Suppressor macrophage treated with lipopolysaccharide for 4 hours (primary cell): ENCODE results near the gene ETV6.

Experiments used
- DNase-seq: peaks from one replicate; pipeline ENCODE4 v3.0.0-alpha.2; 2020

The ETV6 gene

GRCh38 chr12:11786638-11787365 is 137.3 kb downstream of the ETV6 start:
- DNase-seq: peak; percentile 43

GRCh38 chr12:11787437-11787836 is 138.0 kb downstream of the ETV6 start:
- DNase-seq: no peak

- DNase-seq: no peak
Measured at GRCh38 chr12:11787933-11788849, 138.7 kb downstream of the ETV6 start.

- no peak for DNase-seq
Measured at GRCh38 chr12:11793921-11794710, 144.6 kb downstream of the ETV6 start.

- DNase-seq: no peak
Measured at GRCh38 chr12:11794751-11795150, 145.3 kb downstream of the ETV6 start.

GRCh38 chr12:11795192-11795912 is 145.9 kb downstream of the ETV6 start:
- no peak for DNase-seq

- no peak for DNase-seq
Measured at GRCh38 chr12:11795913-11796459, 146.5 kb downstream of the ETV6 start.

GRCh38 chr12:11797317-11797913 is 147.9 kb downstream of the ETV6 start:
- DNase-seq: peak; percentile 72

- DNase-seq: no peak
Measured at GRCh38 chr12:11798006-11798708, 148.7 kb downstream of the ETV6 start.

- no peak for DNase-seq
Measured at GRCh38 chr12:11798856-11799501, 149.5 kb downstream of the ETV6 start.

GRCh38 chr12:11799502-11799873 is 150.0 kb downstream of the ETV6 start:
- DNase-seq: no peak

- DNase-seq: no peak
Measured at GRCh38 chr12:11801643-11802042, 152.2 kb downstream of the ETV6 start.

GRCh38 chr12:11804130-11804529 is 154.7 kb downstream of the ETV6 start:
- DNase-seq: peak; percentile 52

- DNase-seq: no peak
Measured at GRCh38 chr12:11805043-11805442, 155.6 kb downstream of the ETV6 start.

GRCh38 chr12:11805680-11806079 is 156.2 kb downstream of the ETV6 start:
- DNase-seq: no peak

- no peak for DNase-seq
Measured at GRCh38 chr12:11807458-11807857, 158.0 kb downstream of the ETV6 start.

- DNase-seq: no peak
Measured at GRCh38 chr12:11808931-11809330, 159.5 kb downstream of the ETV6 start.

- DNase-seq: peak; percentile 66
Measured at GRCh38 chr12:11810206-11810545, 160.7 kb downstream of the ETV6 start.

GRCh38 chr12:11811008-11811407 is 161.5 kb downstream of the ETV6 start:
- no peak for DNase-seq

- no peak for DNase-seq
Measured at GRCh38 chr12:11812241-11812585, 162.7 kb downstream of the ETV6 start.
